ENCODE measurements around the gene MRRF. TPM values are rescaled to one million over a fixed set of nuclear protein-coding genes. Genes with fewer than 3 reads are reported as not detected.

The MRRF gene
- total and polyA plus RNA-seq, 2 of the 4 experiments (the other 2 are of a cell fraction), result 32.1 to 38.0 TPM

DNA sequence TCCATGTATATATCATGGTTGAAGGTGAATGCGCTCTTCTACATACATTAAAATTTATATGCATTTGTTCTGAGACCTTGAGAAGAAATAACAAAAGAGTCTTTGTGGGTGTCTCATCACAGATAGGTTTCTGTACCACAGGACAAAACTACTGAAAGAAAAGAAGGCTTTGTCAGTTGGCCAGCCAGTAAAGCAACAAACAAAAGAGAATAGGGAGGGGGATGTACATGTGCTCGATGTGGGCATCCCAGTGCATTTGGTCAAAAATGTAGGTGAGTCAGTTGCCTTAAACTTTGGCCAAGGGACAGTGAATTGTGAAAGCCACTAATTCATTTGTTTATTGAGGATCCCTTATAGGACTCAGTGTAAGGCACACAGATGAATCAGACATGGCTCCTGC is 13.3 kb upstream of the MRRF start:
- no TSS peak for BruUV-seq (replicated peaks)
- Histone ChIP-seq H3K79me1 (ENCODE audit: low read depth in 1 of 2, low read length in 2 of 2) (peaks cover 14 to 35% of the 10 kb centered on the region in 2 experiments; a peak in 3 of 4 replicates), H3K9ac (ENCODE audit: low read depth, low read length) (no peak overlapping the region), H2AK9ac (replicated peaks; ENCODE audit: low read depth, low read length, poor library complexity) (no peak overlapping the region), H4K20me1 (ENCODE audit: insufficient read depth, low read length) (peaks cover 4% of the 10 kb centered on the region; the same call in 1 of the 2 replicates), H3K36me3 (ENCODE audit: control insufficient read depth, insufficient read depth, low read length) (peaks cover 26% of the 10 kb centered on the region), H3K56ac (ENCODE audit: extremely low read depth, insufficient read depth, low read length) (no peak overlapping the region), H2BK20ac (ENCODE audit: low read depth, low read length) (no peak overlapping the region), H3K23ac (ENCODE audit: low read depth, low read length) (no peak overlapping the region), H3K9me1 (ENCODE audit: insufficient read depth, low read length) (peaks cover 4% of the 10 kb centered on the region), H2BK120ac (ENCODE audit: low read depth, low read length) (no peak overlapping the region), H3K14ac (replicated peaks; ENCODE audit: low read depth, low read length) (no peak overlapping the region), H3K4ac (ENCODE audit: low read depth, low read length) (no peak overlapping the region), H3K18ac (ENCODE audit: low read depth, low read length) (no peak overlapping the region), H4K8ac (ENCODE audit: low read depth in 2 of 2, low read length in 2 of 2) (no peak overlapping the region), H3K4me2 (ENCODE audit: low read depth, low read length) (no peak overlapping the region), H4K5ac (ENCODE audit: low read depth, low read length) (no peak overlapping the region), H2BK5ac (ENCODE audit: low read depth, low read length, poor library complexity, severe bottlenecking) (no peak overlapping the region), H2AFZ (replicated peaks; ENCODE audit: low read length, poor library complexity) (no peak overlapping the region), H2BK15ac (ENCODE audit: low read depth, low read length) (no peak overlapping the region), H3K27me3 (ENCODE audit: control insufficient read depth, insufficient read depth, low read length) (no peaks in the 10 kb centered on the region), H3K27ac (ENCODE audit: insufficient read depth, low read length) (no peak overlapping the region), H4K91ac (ENCODE audit: insufficient read depth, low read depth, low read length) (no peak overlapping the region), H3K4me3 (ENCODE audit: insufficient read depth, low read depth, low read length) (no peak overlapping the region), H2AK5ac (ENCODE audit: low read depth, low read length) (no peak overlapping the region), H3K9me3 (ENCODE audit: control insufficient read depth, insufficient read depth, low read length) (no peaks in the 10 kb centered on the region), H3K4me1 (ENCODE audit: control insufficient read depth, insufficient read depth, low read length) (no peaks in the 10 kb centered on the region)
- dilution Hi-C loops (cut with HindIII; ENCODE audit: low sequenced_read_pairs, unreplicated experiment) (no loop called here), intact Hi-C loops (cut with micrococcal nuclease) (no loop called here), in situ Hi-C loops (cut with MboI; ENCODE audit: low sequenced_read_pairs) (no loop called here)
- DNase-seq (no peak), ATAC-seq (ENCODE audit: low read depth) (no peak)
- no CpG with 5 or more reads among the region's 2 CpGs for WGBS, 2 experiments (ENCODE audit: extremely low coverage in 2 of 2, insufficient read length in 1 of 2)
- POLR2A ChIA-PET (ENCODE audit: unreplicated experiment), result no interaction called here
- CTCF ChIA-PET, result no interaction called here
- TF ChIP-seq BHLHE40 (IDR thresholded peaks at IDR 0.05; ENCODE audit: low read depth, low read length), result no peak
- no peak for TF ChIP-seq MAFK (IDR thresholded peaks at IDR 0.05; ENCODE audit: low read depth, low read length)
- no peak for TF ChIP-seq RAD21 (IDR thresholded peaks at IDR 0.05; ENCODE audit: low read length)
- TF ChIP-seq FOS (IDR thresholded peaks at IDR 0.05; ENCODE audit: low read depth, low read length), result no peak
- no peak for TF ChIP-seq MXI1 (IDR thresholded peaks at IDR 0.05; ENCODE audit: borderline replicate concordance, low read depth, low read length)
- TF ChIP-seq, protein P1, sequence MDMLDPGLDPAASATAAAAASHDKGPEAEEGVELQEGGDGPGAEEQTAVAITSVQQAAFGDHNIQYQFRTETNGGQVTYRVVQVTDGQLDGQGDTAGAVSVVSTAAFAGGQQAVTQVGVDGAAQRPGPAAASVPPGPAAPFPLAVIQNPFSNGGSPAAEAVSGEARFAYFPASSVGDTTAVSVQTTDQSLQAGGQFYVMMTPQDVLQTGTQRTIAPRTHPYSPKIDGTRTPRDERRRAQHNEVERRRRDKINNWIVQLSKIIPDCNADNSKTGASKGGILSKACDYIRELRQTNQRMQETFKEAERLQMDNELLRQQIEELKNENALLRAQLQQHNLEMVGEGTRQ (IDR thresholded peaks at IDR 0.05; ENCODE audit: low read depth, low read length), result no peak
- TF ChIP-seq, protein P2, sequence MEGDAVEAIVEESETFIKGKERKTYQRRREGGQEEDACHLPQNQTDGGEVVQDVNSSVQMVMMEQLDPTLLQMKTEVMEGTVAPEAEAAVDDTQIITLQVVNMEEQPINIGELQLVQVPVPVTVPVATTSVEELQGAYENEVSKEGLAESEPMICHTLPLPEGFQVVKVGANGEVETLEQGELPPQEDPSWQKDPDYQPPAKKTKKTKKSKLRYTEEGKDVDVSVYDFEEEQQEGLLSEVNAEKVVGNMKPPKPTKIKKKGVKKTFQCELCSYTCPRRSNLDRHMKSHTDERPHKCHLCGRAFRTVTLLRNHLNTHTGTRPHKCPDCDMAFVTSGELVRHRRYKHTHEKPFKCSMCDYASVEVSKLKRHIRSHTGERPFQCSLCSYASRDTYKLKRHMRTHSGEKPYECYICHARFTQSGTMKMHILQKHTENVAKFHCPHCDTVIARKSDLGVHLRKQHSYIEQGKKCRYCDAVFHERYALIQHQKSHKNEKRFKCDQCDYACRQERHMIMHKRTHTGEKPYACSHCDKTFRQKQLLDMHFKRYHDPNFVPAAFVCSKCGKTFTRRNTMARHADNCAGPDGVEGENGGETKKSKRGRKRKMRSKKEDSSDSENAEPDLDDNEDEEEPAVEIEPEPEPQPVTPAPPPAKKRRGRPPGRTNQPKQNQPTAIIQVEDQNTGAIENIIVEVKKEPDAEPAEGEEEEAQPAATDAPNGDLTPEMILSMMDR (conservative IDR thresholded peaks at IDR 0.05; ENCODE audit: low read depth, low read length), result no peak
- TF ChIP-seq RFX5 (IDR thresholded peaks at IDR 0.05; ENCODE audit: low read depth, low read length), result no peak
- no peak for TF ChIP-seq NFE2L2 (IDR thresholded peaks at IDR 0.05; ENCODE audit: low read depth, low read length)
- no peak for TF ChIP-seq POLR2A (IDR thresholded peaks at IDR 0.05; ENCODE audit: low read depth, low read length)
- TF ChIP-seq, protein P3, sequence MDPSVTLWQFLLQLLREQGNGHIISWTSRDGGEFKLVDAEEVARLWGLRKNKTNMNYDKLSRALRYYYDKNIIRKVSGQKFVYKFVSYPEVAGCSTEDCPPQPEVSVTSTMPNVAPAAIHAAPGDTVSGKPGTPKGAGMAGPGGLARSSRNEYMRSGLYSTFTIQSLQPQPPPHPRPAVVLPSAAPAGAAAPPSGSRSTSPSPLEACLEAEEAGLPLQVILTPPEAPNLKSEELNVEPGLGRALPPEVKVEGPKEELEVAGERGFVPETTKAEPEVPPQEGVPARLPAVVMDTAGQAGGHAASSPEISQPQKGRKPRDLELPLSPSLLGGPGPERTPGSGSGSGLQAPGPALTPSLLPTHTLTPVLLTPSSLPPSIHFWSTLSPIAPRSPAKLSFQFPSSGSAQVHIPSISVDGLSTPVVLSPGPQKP (IDR thresholded peaks at IDR 0.05; ENCODE audit: borderline replicate concordance, low read depth, low read length), result no peak
- no peak for TF ChIP-seq CHD1 (IDR thresholded peaks at IDR 0.05; ENCODE audit: low read depth, low read length)

Data from IMR-90 (cell line).